Tibial nerve (tissue), 3 donors: Measurements from ENCODE around the gene ECEL1.

Experiments used
- POLR2A ChIP-seq, 2 donors: fragments of 450-650 bp; IDR thresholded peaks; one replicate each; pipeline ENCODE4 v1.6.1; 2017; ENCODE audit warnings: antibody characterized with exemption in 2 of 2, mild to moderate bottlenecking in 2 of 2, moderate library complexity in 2 of 2
- TF ChIP-seq, protein P1 (sequence below), 5 experiments: fragments of 200-600 bp in 3 of 5; fragments of 450-650 bp in 2 of 5; sonication (generic) in 3 of 5; IDR thresholded peaks; one replicate each; pipeline ENCODE4 v1.5.1; 2016 to 2019; ENCODE audit warnings: antibody characterized with exemption in 5 of 5, mild to moderate bottlenecking in 3 of 5, moderate library complexity in 2 of 5

DNA sequence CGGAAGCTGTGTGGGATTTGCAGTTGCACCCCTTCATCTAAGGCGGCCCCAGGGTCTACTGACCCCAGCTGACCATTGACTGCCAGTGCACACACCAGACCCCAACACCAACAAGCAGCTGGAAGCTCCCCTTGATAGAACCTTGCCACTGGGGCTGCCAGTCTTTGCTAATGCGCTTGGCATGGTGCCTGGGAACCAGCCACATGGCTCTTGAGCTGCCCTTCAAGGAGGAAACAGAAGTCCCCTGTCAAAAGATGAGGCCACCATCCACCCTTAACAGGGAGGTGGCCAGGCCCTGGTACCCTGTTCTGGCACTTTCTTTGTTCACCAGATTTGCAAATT is 23.1 kb downstream of the ECEL1 start:
- TF ChIP-seq, protein P1, sequence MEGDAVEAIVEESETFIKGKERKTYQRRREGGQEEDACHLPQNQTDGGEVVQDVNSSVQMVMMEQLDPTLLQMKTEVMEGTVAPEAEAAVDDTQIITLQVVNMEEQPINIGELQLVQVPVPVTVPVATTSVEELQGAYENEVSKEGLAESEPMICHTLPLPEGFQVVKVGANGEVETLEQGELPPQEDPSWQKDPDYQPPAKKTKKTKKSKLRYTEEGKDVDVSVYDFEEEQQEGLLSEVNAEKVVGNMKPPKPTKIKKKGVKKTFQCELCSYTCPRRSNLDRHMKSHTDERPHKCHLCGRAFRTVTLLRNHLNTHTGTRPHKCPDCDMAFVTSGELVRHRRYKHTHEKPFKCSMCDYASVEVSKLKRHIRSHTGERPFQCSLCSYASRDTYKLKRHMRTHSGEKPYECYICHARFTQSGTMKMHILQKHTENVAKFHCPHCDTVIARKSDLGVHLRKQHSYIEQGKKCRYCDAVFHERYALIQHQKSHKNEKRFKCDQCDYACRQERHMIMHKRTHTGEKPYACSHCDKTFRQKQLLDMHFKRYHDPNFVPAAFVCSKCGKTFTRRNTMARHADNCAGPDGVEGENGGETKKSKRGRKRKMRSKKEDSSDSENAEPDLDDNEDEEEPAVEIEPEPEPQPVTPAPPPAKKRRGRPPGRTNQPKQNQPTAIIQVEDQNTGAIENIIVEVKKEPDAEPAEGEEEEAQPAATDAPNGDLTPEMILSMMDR (IDR thresholded peaks at IDR 0.05): no peak
- TF ChIP-seq POLR2A (IDR thresholded peaks at IDR 0.05): no peak
